OCI-LY1 (cell line): ENCODE results near the gene WNK2.

ENCODE experiments used
- H2AFZ ChIP-seq: fragments of 200-600 bp; sonication (generic), shearing (Covaris generic); 2 replicates; pipeline ENCODE4 v1.6.0; 2014; ENCODE audit warnings: antibody characterized with exemption, mild to moderate bottlenecking, low read length
- H3F3A ChIP-seq: fragments of 200-600 bp; sonication (generic), shearing (Covaris generic); 2 replicates; pipeline ENCODE4 v1.6.0; 2014; ENCODE audit warnings: mild to moderate bottlenecking, antibody characterized with exemption, low read length, moderate library complexity; ENCODE audit not compliant: insufficient read depth
- H3K27ac ChIP-seq: fragments of 200-600 bp; sonication (generic); 2 replicates; pipeline ENCODE4 v1.5.1; 2014; ENCODE audit warnings: low read length, mixed run types, mild to moderate bottlenecking, low read depth; ENCODE audit not compliant: poor library complexity, severe bottlenecking
- H3K27me3 ChIP-seq: fragments of 200-600 bp; sonication (generic); 2 replicates; pipeline ENCODE4 v1.6.0; 2014; ENCODE audit warnings: antibody characterized with exemption, mild to moderate bottlenecking, low read length, moderate library complexity; ENCODE audit not compliant: insufficient read depth
- H3K36me3 ChIP-seq: fragments of 200-600 bp; sonication (generic); 2 replicates; pipeline ENCODE4 v1.6.1; 2014; ENCODE audit warnings: mild to moderate bottlenecking, antibody characterized with exemption, low read length, moderate library complexity, mixed read lengths; ENCODE audit not compliant: insufficient read depth
- H3K4me1 ChIP-seq: fragments of 200-600 bp; sonication (generic); 2 replicates; pipeline ENCODE4 v1.5.1; 2014; ENCODE audit warnings: mild to moderate bottlenecking, low read length, moderate library complexity; ENCODE audit not compliant: insufficient read depth, severe bottlenecking
- H3K4me2 ChIP-seq: fragments of 200-600 bp; sonication (generic), shearing (Covaris generic); 2 replicates; pipeline ENCODE4 v1.6.1; 2014; ENCODE audit warnings: low read length
- H3K4me3 ChIP-seq: fragments of 200-600 bp; sonication (generic); 2 replicates; pipeline ENCODE4 v1.5.1; 2014; ENCODE audit warnings: low read length, low read depth, mild to moderate bottlenecking, mixed read lengths; ENCODE audit not compliant: poor library complexity, severe bottlenecking
- H3K79me2 ChIP-seq: fragments of 200-600 bp; shearing (Covaris generic); 2 replicates; pipeline ENCODE4 v1.6.1; 2016; ENCODE audit warnings: mixed run types, low read length, mixed read lengths; ENCODE audit not compliant: insufficient read depth
- H3K9ac ChIP-seq: fragments of 200-600 bp; sonication (generic), shearing (Covaris generic); 2 replicates; pipeline ENCODE4 v1.6.1; 2014; ENCODE audit warnings: mild to moderate bottlenecking, low read length, mixed read lengths
- H3K9me2 ChIP-seq: fragments of 200-600 bp; sonication (generic), shearing (Covaris generic); 2 replicates; pipeline ENCODE4 v1.6.1; 2014; ENCODE audit warnings: low read depth, mild to moderate bottlenecking, low read length, mixed read lengths
- H3K9me3 ChIP-seq: fragments of 200-600 bp; shearing (Covaris generic); 2 replicates; pipeline ENCODE4 v1.6.1; 2014; ENCODE audit warnings: low read length, mixed read lengths
- H4K20me1 ChIP-seq: fragments of 200-600 bp; sonication (generic), shearing (Covaris generic); 2 replicates; pipeline ENCODE4 v1.6.0; 2016; ENCODE audit warnings: mild to moderate bottlenecking, low read length; ENCODE audit not compliant: insufficient read depth
- CTCF ChIP-seq: fragments of 200-600 bp; sonication (generic), shearing (Covaris generic); IDR thresholded peaks from 2 replicates; pipeline ENCODE4 v1.5.1; 2017; ENCODE audit warnings: mild to moderate bottlenecking, antibody characterized with exemption, low read length, moderate library complexity, mixed read lengths
- EZH2 ChIP-seq: fragments of 200-600 bp; sonication (generic), shearing (Covaris generic); IDR thresholded peaks from 2 replicates; pipeline ENCODE4 v1.8.0; 2017; ENCODE audit warnings: borderline replicate concordance, mixed run types, mild to moderate bottlenecking, antibody characterized with exemption, low read length, moderate library complexity, mixed read lengths

The WNK2 gene

GRCh38 chr9:93261735-93262523, 78.0 kb downstream of the WNK2 start:
- Histone ChIP-seq H3K27ac (peak overlapping the region; percentile 95), H3K36me3 (peaks cover 23% of the 10 kb centered on the region; the same call in 1 of the 2 replicates), H3K79me2 (no peaks in the 10 kb centered on the region), H2AFZ (no peak overlapping the region), H3K9me3 (no peaks in the 10 kb centered on the region), H3F3A (no peaks in the 10 kb centered on the region), H3K9ac (peak overlapping the region; percentile 62), H3K4me3 (peak overlapping the region; percentile 10), H3K4me2 (peak overlapping the region; percentile 50), H3K27me3 (no peaks in the 10 kb centered on the region), H3K4me1 (peaks cover 73% of the 10 kb centered on the region), H3K9me2 (no peaks in the 10 kb centered on the region), H4K20me1 (no peaks in the 10 kb centered on the region)
- TF ChIP-seq CTCF (no peak), EZH2 (no peak)

GRCh38 chr9:93262537-93263310, 78.8 kb downstream of the WNK2 start:
- H3K27ac ChIP-seq, result peak overlapping the region; percentile 95
- H3K9me2 ChIP-seq, result no peaks in the 10 kb centered on the region
- H3K9me3 ChIP-seq, result no peaks in the 10 kb centered on the region

More at GRCh38 chr9:93262537-93263310, 78.8 kb downstream of the WNK2 start:
- Histone ChIP-seq H3F3A (no peaks in the 10 kb centered on the region), H3K79me2 (no peaks in the 10 kb centered on the region), H4K20me1 (no peaks in the 10 kb centered on the region), H3K9ac (peak overlapping the region; percentile 62), H3K27me3 (no peaks in the 10 kb centered on the region), H3K4me2 (peak overlapping the region; percentile 50; the same call in 1 of the 2 replicates), H3K4me1 (peaks cover 81% of the 10 kb centered on the region), H2AFZ (no peak overlapping the region), H3K36me3 (peaks cover 27% of the 10 kb centered on the region; the same call in 1 of the 2 replicates), H3K4me3 (no peak overlapping the region)
- TF ChIP-seq EZH2 (no peak), CTCF (peak; percentile 24; the same call in 1 of the 2 replicates)
